HT1080 (cell line): ENCODE results near the gene AQP6. TPM values are rescaled to one million over a fixed set of nuclear protein-coding genes. Genes with fewer than 3 reads are reported as not detected.

ENCODE experiments used
- DNase-seq: peaks from one replicate; pipeline ENCODE4 v3.0.0-alpha.2; 2015; ENCODE audit warnings: low read depth
- total RNA-seq: library from RNA; depleted of rRNA; stranded (reverse); fragments of >200 nt; shearing (Covaris generic); gene quantifications from 2 replicates; pipeline ENCODE4 v1.2.3, GENCODE V29; 2014

The AQP6 gene
- total RNA-seq, 1 experiment from 2014 or later, result not detected

GRCh38 chr12:49942921-49943624, 29.7 kb upstream of the AQP6 start:
- DNase-seq, result no peak

- no peak for DNase-seq
Measured at GRCh38 chr12:49943625-49943960, 29.2 kb upstream of the AQP6 start.

GRCh38 chr12:49944046-49944445, 28.7 kb upstream of the AQP6 start:
- no peak for DNase-seq

- no peak for DNase-seq
Measured at GRCh38 chr12:49944718-49945117, 28.0 kb upstream of the AQP6 start.

- DNase-seq, result peak; percentile 83
Measured at GRCh38 chr12:49945394-49946080, 27.2 kb upstream of the AQP6 start.

- DNase-seq, result no peak
Measured at GRCh38 chr12:49946086-49946485, 26.7 kb upstream of the AQP6 start.

- no peak for DNase-seq
Measured at GRCh38 chr12:49946497-49946896, 26.2 kb upstream of the AQP6 start.

GRCh38 chr12:49947593-49948226, 25.0 kb upstream of the AQP6 start:
- DNase-seq, result no peak

- DNase-seq, result no peak
Measured at GRCh38 chr12:49948866-49949845, 23.6 kb upstream of the AQP6 start.

- DNase-seq, result no peak
Measured at GRCh38 chr12:49949866-49950265, 22.9 kb upstream of the AQP6 start.

GRCh38 chr12:49950273-49951251, 22.2 kb upstream of the AQP6 start, which contains the start of gene AQP2:
TSS of gene AQP2 (plus strand) at chr12:49950737. CDS start at chr12:49950831, 94 bp downstream.
- DNase-seq, result no peak

- DNase-seq, result no peak
Measured at GRCh38 chr12:49951411-49952240, 21.1 kb upstream of the AQP6 start.

- no peak for DNase-seq
Measured at GRCh38 chr12:49952391-49953055, 20.2 kb upstream of the AQP6 start.

GRCh38 chr12:49953151-49953550, 19.6 kb upstream of the AQP6 start:
- DNase-seq, result no peak

GRCh38 chr12:49953961-49954846, 18.5 kb upstream of the AQP6 start:
- DNase-seq, result no peak

- DNase-seq, result no peak
Measured at GRCh38 chr12:49954863-49955830, 17.6 kb upstream of the AQP6 start.
